Ecto neural progenitor cell (in vitro differentiated cells): Measurements from ENCODE around the gene SLC36A3.
"Not testable (repeated sequence)": the region's sequence is repeated elsewhere in the genome, so short reads cannot be mapped to it uniquely, and the experiment has no call there.

Experiments
- DNase-seq: peaks from one replicate; pipeline ENCODE4 v3.0.0-alpha.2; 2018; ENCODE audit warnings: low spot score

Gene SLC36A3

DNA sequence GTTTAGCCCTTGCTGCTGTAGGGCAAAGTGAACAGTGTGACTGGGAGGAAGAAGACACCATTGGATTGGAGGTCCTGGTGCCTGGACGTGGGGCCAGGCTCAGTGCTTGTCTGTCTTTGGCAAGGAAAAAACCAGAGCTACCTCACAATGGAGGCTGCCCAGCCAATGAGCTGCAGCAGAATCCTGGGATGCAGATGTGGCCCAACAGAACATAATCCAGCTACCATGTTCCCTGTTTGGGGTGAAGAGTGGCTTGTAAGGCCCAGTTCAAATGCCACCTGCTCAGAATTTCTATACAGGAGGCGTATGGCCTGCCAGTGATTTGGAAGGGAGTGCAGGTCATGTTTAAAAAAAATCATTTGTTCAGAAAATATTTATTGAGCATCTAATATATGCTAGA is at the start of gene SLC36A3:
Gene SLC36A3 (minus strand): TSS at position 101 of the 400 bp plus-strand sequence. CDS start 412 bp downstream, outside the sequence.
- DNase-seq = no peak

DNA sequence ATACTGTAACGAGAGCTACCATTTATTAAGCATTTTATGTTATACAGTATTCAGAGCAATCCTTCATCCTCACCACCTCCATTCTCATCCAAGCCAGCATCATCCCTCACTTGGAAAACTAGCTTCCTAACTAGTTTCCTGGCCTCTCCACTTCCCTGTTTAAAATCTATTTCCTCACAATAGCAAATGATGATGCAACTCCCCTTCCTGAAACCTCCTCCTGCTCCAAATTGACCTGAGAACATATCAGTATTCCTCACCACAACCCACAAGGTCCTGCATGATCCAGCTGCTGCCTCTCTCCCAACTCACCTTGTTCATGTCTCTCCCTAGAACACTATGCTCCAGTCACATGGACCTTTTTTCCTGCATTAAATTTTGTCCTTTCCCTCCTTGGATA is 48.1 kb upstream of the SLC36A3 start:
- DNase-seq = no peak

DNA sequence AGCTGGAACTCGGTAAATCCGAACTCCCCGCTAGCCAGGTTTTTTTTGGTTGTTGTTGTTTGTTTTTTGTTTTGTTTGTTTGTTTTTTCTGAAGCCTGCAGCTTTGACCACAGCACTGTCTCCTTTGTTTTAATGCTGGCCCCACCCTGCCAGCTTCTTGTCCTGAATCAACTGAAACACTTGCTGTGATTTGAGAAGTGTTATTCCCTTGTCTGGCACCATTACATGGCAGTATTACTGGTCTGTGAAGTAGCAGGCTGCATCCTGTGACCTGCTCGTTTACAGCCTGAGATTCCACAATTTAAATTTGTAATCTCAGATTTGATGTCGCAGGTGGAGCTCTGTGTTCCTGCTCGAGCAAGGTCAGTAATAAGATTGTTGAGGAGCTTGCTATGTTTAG is 45.2 kb upstream of the SLC36A3 start:
- no peak for DNase-seq

DNA sequence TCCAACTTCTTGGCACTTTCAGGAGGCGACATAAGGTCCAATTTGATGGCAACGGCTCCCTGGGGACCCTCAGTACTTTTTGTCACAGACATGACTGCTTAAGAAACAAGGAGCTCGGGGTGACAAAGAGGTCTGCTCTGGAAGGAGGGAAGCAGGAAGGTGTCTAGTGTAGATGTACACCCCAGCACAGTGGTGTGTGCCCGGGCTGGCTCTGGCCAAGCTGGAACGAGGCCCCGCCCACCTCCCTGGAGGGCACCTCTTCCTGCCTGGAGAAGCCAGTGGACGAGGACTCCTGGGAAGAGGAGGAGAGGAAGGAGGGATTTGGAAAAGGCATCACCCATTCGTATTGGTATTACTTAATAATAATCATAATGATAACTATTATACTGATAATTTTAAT is 43.8 kb upstream of the SLC36A3 start, which contains the start of gene SLC36A2:
Gene SLC36A2 (minus strand): TSS at position 191 of the 400 bp plus-strand sequence. CDS start 99 bp downstream, at position 92.
- DNase-seq = no peak

DNA sequence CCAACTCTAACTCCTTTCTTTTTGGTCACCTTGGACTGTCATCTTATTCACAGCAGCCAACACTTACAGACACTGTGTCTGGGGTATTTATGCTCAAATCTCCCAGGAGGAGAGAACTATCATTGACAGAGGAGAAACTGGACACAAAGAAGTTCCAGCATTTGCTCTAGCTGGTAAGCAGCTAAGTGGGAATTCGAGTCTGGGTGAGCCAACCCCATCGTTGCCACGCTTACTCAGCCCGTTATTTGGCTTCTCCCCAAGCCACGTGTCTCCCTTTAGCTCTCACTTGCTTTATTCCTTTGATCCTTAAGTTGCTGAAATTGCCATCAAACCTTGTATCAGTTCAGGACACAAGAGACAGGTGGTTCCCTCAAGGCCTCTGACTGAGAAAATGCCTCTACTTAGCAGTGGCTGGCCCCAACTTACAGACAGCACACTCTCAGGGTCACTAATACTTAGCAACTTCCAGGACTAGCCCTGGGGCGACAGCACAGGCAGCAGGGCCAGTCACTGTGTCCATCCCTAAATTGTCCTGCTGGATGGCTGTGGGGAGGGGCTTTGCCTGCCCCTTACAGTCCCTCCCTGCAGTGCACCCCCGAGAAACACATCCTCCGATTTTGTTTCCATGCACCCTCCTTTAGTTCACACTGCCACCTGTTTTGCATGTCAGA is 42.4 kb upstream of the SLC36A3 start:
- DNase-seq = no peak

DNA sequence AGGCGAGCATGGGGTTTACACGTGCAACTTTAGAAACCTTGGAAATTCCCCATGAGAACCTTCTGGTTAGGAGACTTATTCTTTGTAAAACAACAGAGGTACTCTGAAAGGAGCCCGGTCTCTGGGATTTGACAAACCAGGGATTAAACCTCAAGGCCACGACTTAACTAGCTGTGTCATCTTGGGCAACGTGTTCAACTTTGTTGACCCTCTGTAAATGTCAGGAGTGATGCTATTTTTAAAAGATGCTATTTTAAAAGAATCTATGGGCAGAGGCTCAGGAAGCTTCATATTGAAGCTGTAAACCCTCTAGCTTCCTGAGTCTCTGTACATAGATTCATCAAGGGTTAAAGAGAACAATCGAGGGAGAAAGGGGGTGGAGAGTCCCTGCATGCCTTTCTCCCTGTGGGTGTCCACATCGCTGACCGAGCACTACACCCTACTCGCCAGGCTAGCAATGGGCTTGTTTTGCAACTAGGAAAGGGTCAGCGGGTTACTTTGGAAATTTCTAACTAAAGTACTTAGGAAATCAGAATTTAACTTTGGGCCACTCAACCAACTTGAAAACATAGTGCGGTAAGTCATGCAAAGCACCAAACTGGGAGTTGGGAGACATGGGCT is 41.7 kb upstream of the SLC36A3 start:
- DNase-seq = no peak

DNA sequence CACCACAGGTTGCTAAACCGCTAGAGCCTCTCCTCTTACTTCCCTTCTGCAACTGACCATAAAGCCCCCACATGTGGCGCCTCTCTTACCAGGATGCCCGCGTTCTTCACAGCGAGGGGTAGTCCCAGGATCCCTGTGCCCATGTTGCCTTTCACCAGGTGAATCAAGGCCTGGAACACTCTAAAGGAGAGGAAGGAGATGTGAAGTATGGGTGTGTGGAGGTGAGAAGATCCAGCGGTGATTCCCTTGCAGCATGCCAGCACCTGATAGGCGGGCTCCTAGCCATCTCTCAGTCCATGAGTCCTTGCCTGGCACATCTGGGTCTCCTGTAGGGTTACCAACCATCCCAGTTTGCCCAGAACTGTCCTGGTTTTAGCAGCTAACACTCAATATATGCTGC is 40.5 kb upstream of the SLC36A3 start:
- DNase-seq = no peak

DNA sequence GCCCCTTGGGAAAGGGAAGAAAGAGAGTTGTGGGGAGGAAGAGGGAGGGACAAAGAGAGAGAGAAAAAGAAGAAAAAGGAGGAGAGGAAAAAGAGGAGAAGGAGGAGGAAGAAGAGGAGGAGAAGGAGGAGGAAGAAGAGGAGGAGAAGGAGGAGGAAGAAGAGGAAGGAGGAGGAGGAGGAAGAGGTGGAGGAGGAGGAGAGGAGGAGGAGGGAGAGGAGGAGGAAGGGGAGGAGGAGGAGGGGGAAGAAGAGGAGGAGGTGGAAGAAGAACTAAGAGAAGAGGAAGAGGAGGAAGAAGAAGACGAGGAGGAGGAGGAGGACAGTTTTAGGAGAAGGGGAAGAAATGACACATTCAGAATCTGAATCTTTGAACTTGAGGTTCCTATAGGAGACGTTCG is 36.4 kb upstream of the SLC36A3 start:
- DNase-seq = no peak

DNA sequence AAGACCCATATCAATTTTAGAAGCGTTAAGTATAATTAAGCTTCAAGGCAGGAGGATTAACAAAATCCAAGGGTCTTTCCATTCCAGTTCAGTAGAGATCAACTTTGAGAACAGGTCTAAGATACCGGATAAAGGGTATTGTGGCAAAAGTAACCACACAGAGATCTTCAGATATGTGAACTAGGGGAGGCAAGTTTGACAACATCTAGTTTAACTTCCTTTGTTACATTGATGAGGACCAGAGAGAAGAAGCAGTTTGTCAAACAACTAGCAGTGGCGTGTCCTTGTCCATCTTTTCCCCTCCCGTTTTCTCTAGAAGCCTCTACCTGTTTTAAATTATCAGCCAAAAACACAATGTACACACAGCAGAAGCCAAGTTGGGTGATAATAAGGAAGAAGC is 35.2 kb upstream of the SLC36A3 start:
- DNase-seq = no peak

DNA sequence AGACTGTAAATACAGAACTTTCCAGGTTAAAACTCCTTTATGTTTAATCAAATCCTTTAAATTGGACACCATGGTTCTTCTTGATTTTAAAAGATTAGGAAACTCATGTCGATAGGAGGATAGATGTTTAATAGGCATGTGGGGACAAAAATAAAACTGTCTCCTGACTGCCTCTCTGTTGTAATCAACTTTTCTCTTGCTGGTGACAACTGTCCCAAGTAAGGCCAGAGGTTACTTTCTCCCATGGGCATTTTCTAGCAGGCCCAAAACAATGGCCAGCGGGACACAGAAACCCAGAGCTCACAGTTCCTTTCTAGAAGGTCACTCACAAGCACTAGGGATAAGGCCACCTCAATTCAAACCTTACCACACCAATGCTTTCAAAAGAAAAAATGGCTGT is 29.3 kb upstream of the SLC36A3 start:
- no peak for DNase-seq

DNA sequence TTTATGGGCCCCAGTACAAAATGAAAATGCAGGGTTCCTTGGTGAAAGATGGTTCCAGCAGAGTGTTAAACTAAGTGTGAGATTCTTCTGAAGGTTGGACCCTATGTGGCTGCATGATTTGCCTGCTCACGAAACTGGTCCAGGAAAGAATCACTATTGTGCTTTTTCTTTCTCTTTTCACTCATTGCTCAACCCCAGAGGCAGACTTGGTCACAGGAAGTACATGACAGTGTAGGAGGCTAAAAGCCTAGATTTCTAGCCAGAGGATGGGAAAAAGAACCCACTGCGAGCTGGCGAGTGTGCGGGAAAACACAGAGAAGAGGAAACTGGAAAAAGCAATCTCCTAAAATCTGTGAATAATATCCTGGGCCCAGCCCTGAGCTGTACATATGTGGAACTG is 25.2 kb upstream of the SLC36A3 start:
- no peak for DNase-seq

DNA sequence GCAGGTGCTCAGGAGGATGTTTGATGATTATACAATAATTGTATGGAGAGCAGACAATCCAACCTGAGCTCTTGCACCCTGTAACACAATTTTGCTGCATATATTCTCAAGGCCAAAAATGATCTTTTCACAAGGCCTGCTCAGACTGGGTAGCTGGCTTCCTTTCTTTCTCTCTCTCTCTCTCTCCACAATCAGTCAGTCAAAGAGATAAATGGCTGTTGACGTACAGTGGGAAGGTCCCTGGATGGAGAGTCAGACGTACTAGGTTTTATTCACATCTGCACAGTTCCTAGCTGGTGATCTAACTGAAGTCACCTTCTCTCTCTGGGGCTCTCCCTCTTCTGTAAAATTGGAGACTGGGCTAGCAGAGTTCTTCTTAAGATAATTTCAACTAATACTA is 24.0 kb upstream of the SLC36A3 start:
- DNase-seq = no peak

DNA sequence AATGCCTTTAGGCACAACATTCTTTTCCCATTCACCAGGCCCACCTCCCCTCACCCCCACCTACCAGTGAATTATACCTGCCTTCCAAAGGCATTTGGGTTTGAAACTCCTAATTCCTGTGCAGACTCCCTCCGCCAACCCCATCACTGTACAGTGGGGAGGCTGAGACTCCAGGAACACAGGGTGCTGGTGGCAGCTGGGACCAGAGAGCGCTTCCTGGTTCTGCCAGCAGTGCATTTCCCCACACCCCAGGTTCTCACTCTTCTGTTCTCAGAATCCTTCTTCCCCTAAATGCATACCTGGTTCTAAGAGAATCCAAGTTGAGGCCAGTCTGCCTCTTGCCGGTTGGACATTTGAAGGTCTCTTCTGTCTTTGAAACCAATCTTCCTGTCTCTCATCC is 22.7 kb upstream of the SLC36A3 start:
- DNase-seq = no peak

DNA sequence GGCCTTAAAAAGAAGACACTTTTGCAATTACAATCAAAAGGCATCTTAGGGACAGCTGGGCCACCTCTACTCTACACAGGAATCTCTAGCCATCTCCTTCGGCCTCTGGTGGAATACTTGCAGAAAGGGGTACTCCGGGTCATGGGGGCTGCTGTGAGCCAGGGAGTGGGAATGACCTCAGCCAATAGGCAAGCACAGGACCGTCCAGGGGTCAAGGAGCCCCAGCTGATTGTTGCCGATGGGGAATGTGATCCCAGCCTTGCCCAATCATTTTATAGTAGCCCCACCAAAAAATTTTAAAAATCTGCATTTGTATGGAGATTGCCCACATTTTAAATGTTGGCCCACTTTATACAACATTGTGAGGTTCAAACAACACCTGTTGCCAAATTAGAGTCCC is 16.9 kb upstream of the SLC36A3 start:
- DNase-seq = no peak

DNA sequence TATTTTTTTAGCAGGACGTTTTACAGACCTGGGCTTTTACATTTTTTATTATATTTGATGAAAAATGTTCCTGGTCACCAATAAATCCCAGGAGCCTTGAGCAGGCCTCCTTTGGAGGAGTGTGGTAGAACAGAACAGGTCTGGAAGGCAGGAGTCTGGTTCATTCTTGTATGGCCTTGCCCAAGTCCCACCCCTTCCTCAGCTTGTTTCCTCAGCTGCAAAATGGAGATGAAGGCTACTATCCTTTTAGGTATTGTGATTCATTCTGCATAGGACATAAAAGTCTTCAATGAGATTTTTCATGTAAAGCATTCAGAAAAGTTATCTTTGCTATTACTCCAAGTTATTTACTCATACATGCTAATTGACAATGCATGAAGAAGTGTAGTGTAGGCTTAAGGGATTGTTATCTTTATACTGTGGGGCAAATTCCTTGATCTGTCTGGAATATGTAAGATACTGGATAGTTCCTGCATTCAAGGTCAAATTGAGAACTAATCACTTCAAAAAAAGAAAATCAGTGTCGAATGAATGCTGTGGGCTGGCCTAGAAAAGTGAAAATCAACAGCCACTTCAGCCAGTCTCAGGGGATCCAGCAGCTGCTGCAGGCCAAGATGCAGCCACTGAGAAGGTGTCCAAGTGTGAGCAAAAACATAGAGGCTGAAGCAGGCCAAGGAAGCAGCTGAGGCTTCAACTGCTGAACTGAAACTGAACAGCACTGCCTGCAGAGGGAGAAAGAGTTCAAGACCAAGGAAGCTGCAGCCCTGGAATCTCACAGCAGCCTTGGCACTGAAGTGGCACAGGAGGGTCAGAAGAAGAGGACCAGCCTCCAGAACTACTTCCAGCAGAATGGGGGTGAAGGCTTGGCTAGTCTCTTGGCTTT is 15.5 kb upstream of the SLC36A3 start:
- DNase-seq = no peak

DNA sequence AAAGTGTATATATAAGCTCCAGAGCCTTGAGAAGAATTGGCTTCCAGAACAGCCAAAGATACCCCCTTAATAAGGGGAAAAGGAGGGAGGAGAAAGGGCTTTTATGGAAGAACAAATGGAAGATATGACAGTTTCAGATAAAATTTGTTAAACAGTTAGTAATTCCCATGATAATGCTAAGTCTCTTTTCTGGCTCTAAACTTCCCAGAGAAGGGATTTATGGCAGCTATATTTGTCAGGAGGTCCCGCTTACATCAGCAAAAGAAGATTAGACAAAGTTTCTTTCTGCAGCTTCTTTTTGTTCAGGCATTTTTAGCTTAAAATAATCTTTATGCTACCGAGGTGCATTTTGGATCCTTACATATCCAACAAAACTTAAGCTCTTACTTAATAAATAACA is 14.3 kb upstream of the SLC36A3 start:
- no peak for DNase-seq

DNA sequence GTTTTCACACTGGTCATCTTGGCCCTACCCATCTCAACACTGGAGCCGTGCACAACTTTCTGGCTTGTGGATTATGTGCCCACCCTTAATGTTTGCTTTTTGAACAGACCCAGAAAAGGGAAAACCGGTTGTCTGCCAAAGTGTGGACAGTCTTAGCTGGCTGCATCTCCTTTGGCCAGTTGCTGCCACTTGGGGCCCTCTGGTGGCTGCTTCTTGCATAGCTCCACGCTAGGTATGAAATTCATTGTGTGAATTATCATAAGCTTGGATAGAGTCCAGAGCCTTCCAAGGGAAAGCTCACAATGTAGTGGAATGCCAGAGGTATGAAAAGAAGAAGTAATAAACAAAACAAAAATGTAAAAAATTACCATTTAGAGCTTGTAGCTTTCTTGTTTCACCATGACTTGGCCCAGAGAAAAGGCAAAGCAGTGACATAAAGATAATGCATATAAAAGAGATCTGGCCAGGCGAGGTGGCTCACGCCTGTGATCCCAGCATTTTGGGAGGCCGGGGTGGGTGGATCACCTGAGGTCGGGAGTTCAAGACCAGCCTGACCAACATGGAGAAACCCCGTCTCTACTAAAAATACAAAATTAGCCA is 12.5 kb upstream of the SLC36A3 start:
- DNase-seq = peak; percentile 76

DNA sequence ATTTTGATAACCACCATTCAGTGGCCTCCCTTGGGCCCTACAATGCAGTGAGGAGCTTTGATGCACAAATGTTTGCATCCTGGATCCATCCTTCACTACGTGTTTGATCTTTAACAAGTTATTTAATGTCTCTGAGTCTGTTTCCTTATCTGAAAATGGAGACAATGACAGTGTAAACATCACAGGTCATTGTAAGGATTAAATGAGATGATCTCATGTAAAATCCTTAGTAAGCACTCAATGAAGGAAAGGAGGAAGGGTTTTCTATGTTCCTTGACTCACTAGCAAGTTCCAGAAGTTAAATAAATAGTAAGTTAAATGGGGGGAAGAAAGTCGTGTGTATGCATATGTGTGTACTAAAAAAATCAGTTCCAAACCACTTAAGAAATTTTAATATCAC is 9.8 kb upstream of the SLC36A3 start:
- no peak for DNase-seq

DNA sequence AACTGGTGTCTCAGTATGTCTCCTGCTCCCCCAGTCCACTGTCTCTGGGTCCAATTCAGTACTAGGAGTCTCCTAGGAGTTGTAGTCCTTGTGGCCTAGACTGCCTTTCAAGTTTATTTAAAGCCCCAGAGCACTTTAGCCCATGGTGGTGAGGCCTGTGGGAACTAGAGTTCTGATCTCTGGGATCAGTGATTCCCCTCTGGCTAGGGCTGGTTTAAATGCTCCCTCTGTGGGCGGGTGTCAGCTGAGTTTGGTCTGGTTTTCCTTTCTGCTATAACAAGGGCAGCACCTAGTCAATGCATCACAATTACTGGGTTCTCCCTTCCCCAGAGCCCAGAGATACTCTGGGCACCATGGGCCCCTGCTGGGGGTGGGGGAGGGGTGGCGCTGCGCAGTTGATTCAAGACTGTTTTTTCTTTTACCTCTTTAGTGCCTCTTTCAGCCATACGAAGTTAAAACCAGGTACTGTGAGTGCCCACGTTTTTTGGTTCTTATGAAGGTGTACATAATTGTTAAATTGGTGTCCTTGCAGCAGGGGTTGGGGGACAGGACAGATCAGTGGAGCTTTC is 9.3 kb upstream of the SLC36A3 start:
- no peak for DNase-seq

DNA sequence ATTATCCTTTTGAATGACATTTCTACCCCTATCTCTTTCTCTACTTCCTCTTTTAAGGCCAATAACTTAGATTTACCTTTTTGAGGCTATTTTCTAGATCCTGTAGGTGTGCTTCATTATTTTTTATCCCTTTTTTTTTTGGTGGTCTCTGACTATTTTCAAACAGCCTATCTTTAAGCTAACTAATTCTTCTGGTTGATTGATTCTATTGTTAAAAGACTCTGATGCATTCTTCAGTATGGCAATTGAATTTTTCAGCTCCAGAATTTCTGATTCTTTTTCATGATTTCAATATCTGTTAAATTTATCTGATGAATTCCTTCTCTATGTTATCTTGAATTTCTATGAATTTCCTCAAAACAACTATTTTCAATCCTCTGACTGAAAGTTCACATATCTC is 7.4 kb upstream of the SLC36A3 start:
- DNase-seq = no peak

DNA sequence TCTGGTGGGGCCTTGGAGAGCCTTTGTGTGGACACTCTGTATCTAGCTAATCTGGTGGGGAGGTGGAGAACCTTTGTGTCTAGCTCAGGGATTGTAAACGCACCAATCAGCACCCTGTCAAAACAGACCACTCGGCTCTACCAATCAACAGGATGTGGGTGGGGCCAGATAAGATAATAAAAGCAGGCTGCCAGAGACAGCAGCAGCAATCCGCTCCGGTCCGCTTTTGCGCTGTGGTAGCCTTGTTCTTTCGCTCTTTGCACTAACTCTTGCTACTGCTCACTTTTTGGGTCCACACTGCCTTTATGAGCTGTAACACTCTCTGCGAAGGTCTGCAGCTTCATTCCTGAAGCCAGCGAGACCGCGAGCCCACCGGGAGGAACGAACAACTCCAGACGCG is 6.3 kb upstream of the SLC36A3 start:
- DNase-seq = not testable (repeated sequence)

DNA sequence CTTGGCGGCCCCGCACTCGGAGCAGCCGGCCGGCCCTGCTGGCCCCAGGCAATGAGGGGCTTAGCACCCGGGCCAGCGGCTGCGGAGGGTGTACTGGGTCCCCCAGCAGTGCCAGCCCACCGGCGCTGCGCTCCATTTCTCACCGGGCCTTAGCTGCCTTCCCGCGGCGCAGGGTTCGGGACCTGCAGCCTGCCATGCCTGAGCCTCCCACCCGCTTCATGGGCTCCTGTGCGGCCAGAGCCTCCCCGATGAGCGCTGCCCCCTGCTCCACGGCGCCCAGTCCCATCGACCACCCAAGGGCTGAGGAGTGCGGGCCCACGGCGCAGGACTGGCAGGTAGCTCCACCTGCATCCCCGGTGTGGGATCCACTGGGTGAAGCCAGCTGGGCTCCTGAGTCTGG is 5.7 kb upstream of the SLC36A3 start:
- not testable (repeated sequence) for DNase-seq
